Chondrocyte (in vitro differentiated cells): ENCODE data around the gene ZGLP1. TPM values are rescaled to one million over a fixed set of nuclear protein-coding genes. Genes with fewer than 3 reads are reported as not detected.

ENCODE experiments used
- DNase-seq: peaks from one replicate; pipeline ENCODE4 v3.0.0; 2021; ENCODE audit warnings: mixed read lengths, low spot score
- H3K27ac Mint-ChIP-seq: one replicate; pipeline ENCODE4 v1.8.0; 2021; ENCODE audit warnings: mild to moderate bottlenecking, moderate library complexity, mixed read lengths; ENCODE audit not compliant: unreplicated experiment
- H3K27me3 Mint-ChIP-seq: 2 replicates; pipeline ENCODE4 v1.8.0; 2021; ENCODE audit warnings: low read depth, mixed read lengths
- H3K36me3 Mint-ChIP-seq: 2 replicates; pipeline ENCODE4 v1.8.0; 2021; ENCODE audit warnings: low read depth, mixed read lengths
- H3K4me1 Mint-ChIP-seq: 2 replicates; pipeline ENCODE4 v1.8.0; 2021; ENCODE audit warnings: low read depth, mild to moderate bottlenecking, mixed read lengths
- H3K4me3 Mint-ChIP-seq: one replicate; pipeline ENCODE4 v1.8.0; 2021; ENCODE audit warnings: mild to moderate bottlenecking, moderate library complexity, mixed read lengths; ENCODE audit not compliant: unreplicated experiment
- H3K9me3 Mint-ChIP-seq: 2 replicates; pipeline ENCODE4 v1.8.0; 2021; ENCODE audit warnings: low read depth, mixed read lengths
- CTCF ChIP-seq: fragments of 200-600 bp; sonication (generic); IDR thresholded peaks from 2 replicates; pipeline ENCODE4 v1.5.0; 2021; ENCODE audit warnings: antibody characterized with exemption, mild to moderate bottlenecking, moderate library complexity
- total RNA-seq: library from RNA; stranded (reverse); gene quantifications from 3 replicates; pipeline ENCODE4 v1.2.1, GENCODE V29; 2021

ZGLP1 gene
- total RNA-seq, 1 donor from 2014 or later, result 3.4 TPM

- TF ChIP-seq CTCF, result no peak
- no peaks in the 10 kb centered on the region for H3K9me3 Mint-ChIP-seq
- peaks cover 3% of the 10 kb centered on the region for H3K36me3 Mint-ChIP-seq
- peak overlapping the region; percentile 49 for H3K4me3 Mint-ChIP-seq
- H3K4me1 Mint-ChIP-seq, result peaks cover 25% of the 10 kb centered on the region
- no peak overlapping the region for H3K27ac Mint-ChIP-seq
- H3K27me3 Mint-ChIP-seq, result peaks cover 46% of the 10 kb centered on the region
- DNase-seq, result no peak
Measured at GRCh38 chr19:10295847-10296591, 13.6 kb downstream of the ZGLP1 start.

GRCh38 chr19:10295305-10295846, 14.2 kb downstream of the ZGLP1 start:
- Mint-ChIP-seq H3K27me3 (peaks cover 50% of the 10 kb centered on the region), H3K9me3 (no peaks in the 10 kb centered on the region), H3K27ac (no peak overlapping the region), H3K4me3 (peak overlapping the region; percentile 49), H3K36me3 (peaks cover 3% of the 10 kb centered on the region), H3K4me1 (peaks cover 32% of the 10 kb centered on the region)
- TF ChIP-seq CTCF, result no peak
- no peak for DNase-seq

- no peak overlapping the region for H3K4me3 Mint-ChIP-seq
- H3K9me3 Mint-ChIP-seq, result no peaks in the 10 kb centered on the region
- peaks cover 3% of the 10 kb centered on the region for H3K36me3 Mint-ChIP-seq
- H3K4me1 Mint-ChIP-seq, result peaks cover 39% of the 10 kb centered on the region
- peaks cover 49% of the 10 kb centered on the region for H3K27me3 Mint-ChIP-seq
- peak; percentile 17 for TF ChIP-seq CTCF
- no peak for DNase-seq
- no peak overlapping the region for H3K27ac Mint-ChIP-seq
Measured at GRCh38 chr19:10294368-10294697, 15.3 kb downstream of the ZGLP1 start.

- Mint-ChIP-seq H3K36me3 (peaks cover 3% of the 10 kb centered on the region), H3K27ac (no peak overlapping the region), H3K4me3 (no peak overlapping the region), H3K27me3 (peaks cover 51% of the 10 kb centered on the region), H3K9me3 (no peaks in the 10 kb centered on the region), H3K4me1 (peaks cover 44% of the 10 kb centered on the region)
- no peak for TF ChIP-seq CTCF
- no peak for DNase-seq
Measured at GRCh38 chr19:10293637-10294367, 15.8 kb downstream of the ZGLP1 start.

- TF ChIP-seq CTCF, result no peak
- DNase-seq, result no peak
- H3K27ac Mint-ChIP-seq, result no peak overlapping the region
Measured at GRCh38 chr19:10292789-10293636, 16.6 kb downstream of the ZGLP1 start.

More at GRCh38 chr19:10292789-10293636, 16.6 kb downstream of the ZGLP1 start:
- Mint-ChIP-seq H3K36me3 (peaks cover 3% of the 10 kb centered on the region), H3K27me3 (peaks cover 56% of the 10 kb centered on the region), H3K4me1 (peaks cover 47% of the 10 kb centered on the region), H3K9me3 (no peaks in the 10 kb centered on the region), H3K4me3 (peak overlapping the region; percentile 83)
